ENCODE measurements around the gene PCNX4. TPM values are rescaled to one million over a fixed set of nuclear protein-coding genes. Genes with fewer than 3 reads are reported as not detected.
A peak's percentile ranks its signal among the peaks of the same experiment; 100 is the strongest.

Gene PCNX4
- total RNA-seq, 1 donor from 2014 or later = 39.8 TPM

DNA sequence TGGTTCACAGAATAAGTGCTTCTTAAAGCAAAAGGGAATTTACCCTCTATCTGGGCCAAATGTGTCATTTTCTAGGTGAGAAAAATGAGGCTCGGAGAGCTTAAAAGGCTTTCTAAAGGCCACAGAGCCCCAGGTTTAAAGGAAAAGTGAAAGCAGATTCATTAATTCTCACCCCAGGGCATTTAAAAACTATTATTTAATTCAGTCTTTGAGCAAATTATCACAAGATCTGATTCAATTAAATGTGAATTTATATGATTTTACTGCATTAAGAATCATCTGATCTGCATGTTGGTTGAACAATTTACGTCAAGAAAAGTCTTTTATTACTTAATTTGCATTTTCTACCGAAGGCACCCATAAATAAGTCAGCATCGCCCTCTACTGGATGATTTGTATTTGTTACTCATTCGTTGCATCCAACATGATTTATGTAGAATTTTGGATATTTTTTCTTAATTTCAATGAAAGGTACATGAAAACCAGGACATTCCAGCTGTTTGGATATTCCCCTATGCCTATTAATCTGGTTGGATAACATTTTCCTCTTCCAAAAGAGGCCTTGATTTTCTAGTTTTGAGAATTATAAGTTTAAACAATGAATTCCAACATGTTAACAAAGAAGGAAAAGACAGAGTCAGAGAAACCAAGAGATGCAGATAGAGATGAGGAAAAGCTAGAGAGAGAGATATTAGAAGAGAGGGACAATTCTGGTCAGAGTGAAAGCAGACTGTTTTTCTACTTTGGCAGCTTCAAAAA is 92.6 kb downstream of the PCNX4 start:
- FAIRE-seq = no peak
- TF ChIP-seq, protein P1, sequence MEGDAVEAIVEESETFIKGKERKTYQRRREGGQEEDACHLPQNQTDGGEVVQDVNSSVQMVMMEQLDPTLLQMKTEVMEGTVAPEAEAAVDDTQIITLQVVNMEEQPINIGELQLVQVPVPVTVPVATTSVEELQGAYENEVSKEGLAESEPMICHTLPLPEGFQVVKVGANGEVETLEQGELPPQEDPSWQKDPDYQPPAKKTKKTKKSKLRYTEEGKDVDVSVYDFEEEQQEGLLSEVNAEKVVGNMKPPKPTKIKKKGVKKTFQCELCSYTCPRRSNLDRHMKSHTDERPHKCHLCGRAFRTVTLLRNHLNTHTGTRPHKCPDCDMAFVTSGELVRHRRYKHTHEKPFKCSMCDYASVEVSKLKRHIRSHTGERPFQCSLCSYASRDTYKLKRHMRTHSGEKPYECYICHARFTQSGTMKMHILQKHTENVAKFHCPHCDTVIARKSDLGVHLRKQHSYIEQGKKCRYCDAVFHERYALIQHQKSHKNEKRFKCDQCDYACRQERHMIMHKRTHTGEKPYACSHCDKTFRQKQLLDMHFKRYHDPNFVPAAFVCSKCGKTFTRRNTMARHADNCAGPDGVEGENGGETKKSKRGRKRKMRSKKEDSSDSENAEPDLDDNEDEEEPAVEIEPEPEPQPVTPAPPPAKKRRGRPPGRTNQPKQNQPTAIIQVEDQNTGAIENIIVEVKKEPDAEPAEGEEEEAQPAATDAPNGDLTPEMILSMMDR (IDR thresholded peaks at IDR 0.05; ENCODE audit: insufficient read depth, low read length, severe bottlenecking) = peak; percentile 25
- Histone ChIP-seq H3K4me3 (ENCODE audit: low read depth, low read length) (peak overlapping the region; percentile 17), H3K27me3 (ENCODE audit: control insufficient read depth, insufficient read depth, low read length) (no peaks in the 10 kb centered on the region), H3K36me3 (ENCODE audit: control insufficient read depth, insufficient read depth, low read length) (no peaks in the 10 kb centered on the region)
- peak; percentile 65 for DNase-seq (ENCODE audit: low read depth)

GRCh38 chr14:60184905-60185555 is 93.3 kb downstream of the PCNX4 start:
- Histone ChIP-seq H3K36me3 (ENCODE audit: control insufficient read depth, insufficient read depth, low read length) (no peaks in the 10 kb centered on the region), H3K27me3 (ENCODE audit: control insufficient read depth, insufficient read depth, low read length) (no peaks in the 10 kb centered on the region), H3K4me3 (ENCODE audit: low read depth, low read length) (no peak overlapping the region)
- TF ChIP-seq, protein P1 (IDR thresholded peaks at IDR 0.05; ENCODE audit: insufficient read depth, low read length, severe bottlenecking) = no peak
- no peak for DNase-seq (ENCODE audit: low read depth)
- no peak for FAIRE-seq

GRCh38 chr14:60188115-60188514 is 96.4 kb downstream of the PCNX4 start:
- Histone ChIP-seq H3K4me3 (ENCODE audit: low read depth, low read length) (no peak overlapping the region), H3K27me3 (ENCODE audit: control insufficient read depth, insufficient read depth, low read length) (no peaks in the 10 kb centered on the region), H3K36me3 (ENCODE audit: control insufficient read depth, insufficient read depth, low read length) (no peaks in the 10 kb centered on the region)
- TF ChIP-seq, protein P1 (IDR thresholded peaks at IDR 0.05; ENCODE audit: insufficient read depth, low read length, severe bottlenecking) = no peak
- DNase-seq (ENCODE audit: low read depth) (no peak), FAIRE-seq (no peak)

DNA sequence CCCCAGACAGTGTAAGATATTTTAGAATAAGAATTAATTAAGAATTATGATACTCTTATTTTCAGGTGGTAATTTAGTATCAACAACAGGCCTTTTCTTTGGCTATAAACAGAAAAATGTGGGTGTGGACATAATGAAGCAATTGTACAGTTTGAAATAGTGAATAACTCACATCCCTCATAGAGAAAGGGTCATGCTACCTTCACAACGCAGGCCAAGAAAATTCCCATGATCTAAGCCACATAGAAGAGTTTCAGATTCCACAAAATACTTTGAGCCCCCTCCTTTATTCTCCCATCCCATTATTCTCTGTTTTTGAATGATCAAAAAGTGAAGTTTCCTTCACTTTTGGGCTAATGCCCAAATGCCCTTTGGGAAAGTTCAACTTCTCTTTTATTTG is 97.0 kb downstream of the PCNX4 start:
- Histone ChIP-seq H3K36me3 (ENCODE audit: control insufficient read depth, insufficient read depth, low read length) (no peaks in the 10 kb centered on the region), H3K27me3 (ENCODE audit: control insufficient read depth, insufficient read depth, low read length) (no peaks in the 10 kb centered on the region), H3K4me3 (ENCODE audit: low read depth, low read length) (no peak overlapping the region)
- DNase-seq (ENCODE audit: low read depth) (no peak), FAIRE-seq (no peak)
- TF ChIP-seq, protein P1 (IDR thresholded peaks at IDR 0.05; ENCODE audit: insufficient read depth, low read length, severe bottlenecking) = no peak

- no peaks in the 10 kb centered on the region for H3K36me3 ChIP-seq (ENCODE audit: control insufficient read depth, insufficient read depth, low read length)
Measured at GRCh38 chr14:60189923-60190840, 98.5 kb downstream of the PCNX4 start.

More at GRCh38 chr14:60189923-60190840, 98.5 kb downstream of the PCNX4 start:
- FAIRE-seq (no peak), DNase-seq (ENCODE audit: low read depth) (no peak)
- TF ChIP-seq, protein P1 (IDR thresholded peaks at IDR 0.05; ENCODE audit: insufficient read depth, low read length, severe bottlenecking) = no peak
- Histone ChIP-seq H3K4me3 (ENCODE audit: low read depth, low read length) (no peak overlapping the region), H3K27me3 (ENCODE audit: control insufficient read depth, insufficient read depth, low read length) (no peaks in the 10 kb centered on the region)
